OCI-LY1 (cell line): ENCODE results near the gene COL26A1.
"Not testable (repeated sequence)": the region's sequence is repeated elsewhere in the genome, so short reads cannot be mapped to it uniquely, and the experiment has no call there.

Experiments used
- EZH2 ChIP-seq: fragments of 200-600 bp; sonication (generic), shearing (Covaris generic); IDR thresholded peaks from 2 replicates; pipeline ENCODE4 v1.8.0; 2017; ENCODE audit warnings: borderline replicate concordance, mixed run types, mild to moderate bottlenecking, antibody characterized with exemption, low read length, moderate library complexity, mixed read lengths
- TF ChIP-seq, protein P1 (sequence below): fragments of 200-600 bp; sonication (generic), shearing (Covaris generic); IDR thresholded peaks from 2 replicates; pipeline ENCODE4 v1.5.1; 2017; ENCODE audit warnings: mild to moderate bottlenecking, antibody characterized with exemption, low read length, moderate library complexity, mixed read lengths

DNA sequence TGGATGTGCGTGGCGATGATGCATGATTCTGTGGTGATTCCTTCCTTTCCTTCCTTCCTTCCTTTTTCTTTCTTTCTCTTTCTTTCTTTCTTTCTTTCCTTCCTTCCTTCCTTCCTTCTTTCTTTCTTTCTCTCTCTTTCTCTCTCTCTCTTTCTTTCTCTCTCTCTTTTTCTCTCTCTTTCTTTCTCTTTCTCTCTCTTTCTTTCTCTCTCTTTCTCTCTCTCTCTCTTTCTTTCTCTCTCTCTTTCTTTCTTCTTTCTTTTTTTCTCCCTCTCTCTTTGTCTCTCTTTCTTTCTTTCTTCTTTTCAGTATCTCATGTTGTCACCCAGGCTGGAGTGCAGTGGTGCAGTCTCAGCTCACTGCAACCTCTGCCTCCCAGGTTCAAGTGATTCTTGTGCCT lies 113.0 kb downstream of the COL26A1 start:
- TF ChIP-seq, protein P1, sequence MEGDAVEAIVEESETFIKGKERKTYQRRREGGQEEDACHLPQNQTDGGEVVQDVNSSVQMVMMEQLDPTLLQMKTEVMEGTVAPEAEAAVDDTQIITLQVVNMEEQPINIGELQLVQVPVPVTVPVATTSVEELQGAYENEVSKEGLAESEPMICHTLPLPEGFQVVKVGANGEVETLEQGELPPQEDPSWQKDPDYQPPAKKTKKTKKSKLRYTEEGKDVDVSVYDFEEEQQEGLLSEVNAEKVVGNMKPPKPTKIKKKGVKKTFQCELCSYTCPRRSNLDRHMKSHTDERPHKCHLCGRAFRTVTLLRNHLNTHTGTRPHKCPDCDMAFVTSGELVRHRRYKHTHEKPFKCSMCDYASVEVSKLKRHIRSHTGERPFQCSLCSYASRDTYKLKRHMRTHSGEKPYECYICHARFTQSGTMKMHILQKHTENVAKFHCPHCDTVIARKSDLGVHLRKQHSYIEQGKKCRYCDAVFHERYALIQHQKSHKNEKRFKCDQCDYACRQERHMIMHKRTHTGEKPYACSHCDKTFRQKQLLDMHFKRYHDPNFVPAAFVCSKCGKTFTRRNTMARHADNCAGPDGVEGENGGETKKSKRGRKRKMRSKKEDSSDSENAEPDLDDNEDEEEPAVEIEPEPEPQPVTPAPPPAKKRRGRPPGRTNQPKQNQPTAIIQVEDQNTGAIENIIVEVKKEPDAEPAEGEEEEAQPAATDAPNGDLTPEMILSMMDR, result not testable (repeated sequence)
- not testable (repeated sequence) for TF ChIP-seq EZH2
